ENCODE measurements around the gene ARL6IP6.

- TF ChIP-seq CTCF (IDR thresholded peaks at IDR 0.05) (no peak), POLR2A (IDR thresholded peaks at IDR 0.05) (no peak)
Measured at GRCh38 chr2:152811916-152812315, 93.5 kb downstream of the ARL6IP6 start.

Measured in uterus (tissue), 2 donors.